Measurements from ENCODE around the gene CNTD1. TPM values are rescaled to one million over a fixed set of nuclear protein-coding genes. Genes with fewer than 3 reads are reported as not detected.

Gene CNTD1
- total and polyA plus RNA-seq, 2 of the 4 experiments (the other 2 are of a cell fraction) = not detected

- Histone ChIP-seq H2AK5ac (ENCODE audit: low read depth, low read length) (no peak overlapping the region), H3K36me3 (ENCODE audit: control insufficient read depth, insufficient read depth, low read length) (peaks cover 17% of the 10 kb centered on the region), H3K27me3 (ENCODE audit: control insufficient read depth, insufficient read depth, low read length) (peaks cover 7% of the 10 kb centered on the region), H3K4me1 (ENCODE audit: control insufficient read depth, insufficient read depth, low read length) (peaks cover 4% of the 10 kb centered on the region; the same call in 1 of the 2 replicates), H3K4me3 (ENCODE audit: insufficient read depth, low read depth, low read length) (no peak overlapping the region), H2BK15ac (ENCODE audit: low read depth, low read length) (no peak overlapping the region), H4K91ac (ENCODE audit: insufficient read depth, low read depth, low read length) (no peak overlapping the region), H3K23ac (ENCODE audit: low read depth, low read length) (no peak overlapping the region), H3K9me3 (ENCODE audit: control insufficient read depth, insufficient read depth, low read length) (no peaks in the 10 kb centered on the region), H3K56ac (ENCODE audit: extremely low read depth, insufficient read depth, low read length) (no peak overlapping the region), H4K20me1 (ENCODE audit: insufficient read depth, low read length) (peaks cover 7% of the 10 kb centered on the region), H3K4me2 (ENCODE audit: low read depth, low read length) (no peak overlapping the region), H3K9me1 (ENCODE audit: insufficient read depth, low read length) (peaks cover 8% of the 10 kb centered on the region; the same call in 1 of the 2 replicates), H2BK20ac (ENCODE audit: low read depth, low read length) (no peak overlapping the region), H3K27ac (ENCODE audit: insufficient read depth, low read length) (no peak overlapping the region), H2BK5ac (ENCODE audit: low read depth, low read length, poor library complexity, severe bottlenecking) (no peak overlapping the region), H3K4ac (ENCODE audit: low read depth, low read length) (no peak overlapping the region), H3K9ac (ENCODE audit: low read depth, low read length) (no peak overlapping the region), H2BK120ac (ENCODE audit: low read depth, low read length) (no peak overlapping the region), H3K79me1 (ENCODE audit: low read depth in 1 of 2, low read length in 2 of 2) (peaks cover 2 to 3% of the 10 kb centered on the region in 2 experiments; a peak in 2 of 4 replicates), H2AK9ac (replicated peaks; ENCODE audit: low read depth, low read length, poor library complexity) (no peak overlapping the region), H4K8ac (ENCODE audit: low read depth in 2 of 2, low read length in 2 of 2) (no peak overlapping the region), H2AFZ (replicated peaks; ENCODE audit: low read length, poor library complexity) (no peak overlapping the region), H3K14ac (replicated peaks; ENCODE audit: low read depth, low read length) (no peak overlapping the region), H4K5ac (ENCODE audit: low read depth, low read length) (no peak overlapping the region), H3K18ac (ENCODE audit: low read depth, low read length) (no peak overlapping the region)
- in situ Hi-C loops (cut with MboI; ENCODE audit: low sequenced_read_pairs) (no loop called here), intact Hi-C loops (cut with micrococcal nuclease) (no loop called here), dilution Hi-C loops (cut with HindIII; ENCODE audit: low sequenced_read_pairs, unreplicated experiment) (no loop called here)
- WGBS, 2 experiments (ENCODE audit: extremely low coverage in 2 of 2, insufficient read length in 1 of 2) = no CpG with 5 or more reads among the region's 9 CpGs
- BruUV-seq (replicated peaks) = no TSS peak
- ChIA-PET CTCF (interaction anchor here (1.6 kb wide), 1 partner anchor 80 kb away, joined by 6 read pairs; no protein-coding TSS in a partner anchor), POLR2A (ENCODE audit: unreplicated experiment) (no interaction called here)
- DNase-seq = no peak
- ATAC-seq (ENCODE audit: low read depth) = no peak
- no peak for TF ChIP-seq RAD21 (IDR thresholded peaks at IDR 0.05; ENCODE audit: low read length)
- TF ChIP-seq MAFK (IDR thresholded peaks at IDR 0.05; ENCODE audit: low read depth, low read length) = no peak
- no peak for TF ChIP-seq RCOR1 (IDR thresholded peaks at IDR 0.05; ENCODE audit: insufficient replicate concordance, low read length)
- TF ChIP-seq POLR2A (IDR thresholded peaks at IDR 0.05; ENCODE audit: low read depth, low read length) = no peak
- TF ChIP-seq ELK1 (IDR thresholded peaks at IDR 0.05; ENCODE audit: borderline replicate concordance, low read depth, low read length) = no peak
These were observed 50.4 kb downstream of the CNTD1 start for GRCh38 chr17:42849031-42849430.
